ENCODE measurements around the gene LILRA1.
"Not testable (repeated sequence)": the region's sequence is repeated elsewhere in the genome, so short reads cannot be mapped to it uniquely, and the experiment has no call there.

LILRA1 gene

GRCh38 chr19:54627912-54628311 is 34.5 kb downstream of the LILRA1 start:
- FAIRE-seq, result not testable (repeated sequence)

GRCh38 chr19:54630262-54630661 is 36.8 kb downstream of the LILRA1 start, which contains the start of gene LILRB1:
Gene LILRB1, plus strand, starts transcription at chr19:54630484. Its CDS starts 590 bp downstream, at chr19:54631074.
- FAIRE-seq, result not testable (repeated sequence)

GRCh38 chr19:54630782-54631181 is 37.4 kb downstream of the LILRA1 start:
- no peak for FAIRE-seq

- FAIRE-seq, result not testable (repeated sequence)
Measured at GRCh38 chr19:54631489-54632337, 38.3 kb downstream of the LILRA1 start.

GRCh38 chr19:54632517-54632916 is 39.1 kb downstream of the LILRA1 start:
- FAIRE-seq, result not testable (repeated sequence)

GRCh38 chr19:54633401-54633800 is 40.0 kb downstream of the LILRA1 start:
- no peak for FAIRE-seq

GRCh38 chr19:54636081-54636480 is 42.6 kb downstream of the LILRA1 start:
- not testable (repeated sequence) for FAIRE-seq

- no peak for FAIRE-seq
Measured at GRCh38 chr19:54638683-54639082, 45.3 kb downstream of the LILRA1 start.

- not testable (repeated sequence) for FAIRE-seq
Measured at GRCh38 chr19:54642953-54643352, 49.5 kb downstream of the LILRA1 start.

GRCh38 chr19:54643583-54643982 is 50.2 kb downstream of the LILRA1 start:
- not testable (repeated sequence) for FAIRE-seq

GRCh38 chr19:54644056-54644455 is 50.6 kb downstream of the LILRA1 start:
- no peak for FAIRE-seq

- FAIRE-seq, result no peak
Measured at GRCh38 chr19:54646331-54646841, 53.0 kb downstream of the LILRA1 start.

GRCh38 chr19:54648129-54648528 is 54.7 kb downstream of the LILRA1 start:
- FAIRE-seq, result no peak

GRCh38 chr19:54650108-54650655 is 56.8 kb downstream of the LILRA1 start:
- no peak for FAIRE-seq
